Liver (tissue), 9 donors: ENCODE measurements around the gene PLPP4. TPM values are rescaled to one million over a fixed set of nuclear protein-coding genes. Genes with fewer than 3 reads are reported as not detected.

Source experiments
- DNase-seq: peaks from one replicate; pipeline ENCODE4 v3.0.0-alpha.2; 2017; ENCODE audit warnings: low spot score
- H3K27ac ChIP-seq, 2 donors: one replicate each; pipeline ENCODE4 v1.7.0; 2013; ENCODE audit warnings: inconsistent platforms in 2 of 2, low read length in 2 of 2, control low read depth in 1 of 2, low read depth in 1 of 2, mild to moderate bottlenecking in 1 of 2
- H3K27me3 ChIP-seq, 4 donors: one replicate each; pipeline versions ENCODE4 v1.6.1 to v1.7.0; 2013; ENCODE audit warnings: low read length in 3 of 4, inconsistent platforms in 1 of 4, mild to moderate bottlenecking in 1 of 4, moderate library complexity in 1 of 4; ENCODE audit not compliant: control insufficient read depth in 4 of 4, insufficient read depth in 4 of 4
- H3K36me3 ChIP-seq, 4 donors: one replicate each; pipeline versions ENCODE4 v1.6.1 to v1.7.0; 2013; ENCODE audit warnings: low read length in 3 of 4, mild to moderate bottlenecking in 3 of 4, low read depth in 1 of 4, moderate library complexity in 1 of 4; ENCODE audit not compliant: control insufficient read depth in 4 of 4, insufficient read depth in 3 of 4
- H3K4me1 ChIP-seq, 4 donors: one replicate each; pipeline versions ENCODE4 v1.6.1 to v1.7.0; 2013; ENCODE audit warnings: low read length in 3 of 4, mild to moderate bottlenecking in 3 of 4, moderate library complexity in 1 of 4; ENCODE audit not compliant: control insufficient read depth in 4 of 4, insufficient read depth in 4 of 4
- H3K4me3 ChIP-seq, 3 donors: one replicate each; pipeline versions ENCODE4 v1.6.1 to v1.7.0; 2013; ENCODE audit warnings: low read length in 3 of 3, control low read depth in 1 of 3, low read depth in 1 of 3, mild to moderate bottlenecking in 1 of 3
- H3K9ac ChIP-seq, 2 donors: one replicate each; pipeline ENCODE4 v1.7.0; 2013; ENCODE audit warnings: low read length in 2 of 2, mild to moderate bottlenecking in 2 of 2, moderate library complexity in 2 of 2, control low read depth in 1 of 2, low read depth in 1 of 2
- H3K9me3 ChIP-seq, 4 donors: one replicate each; pipeline versions ENCODE4 v1.6.1 to v1.7.0; 2013; ENCODE audit warnings: low read length in 3 of 4; ENCODE audit not compliant: control insufficient read depth in 4 of 4
- EGR1 ChIP-seq, 2 donors: IDR thresholded peaks; 2 replicates each; pipeline ENCODE4 v1.6.1; 2016 to 2018; ENCODE audit warnings: antibody characterized with exemption in 2 of 2, low read depth in 2 of 2
- FOXA1 ChIP-seq: IDR thresholded peaks from 2 replicates; pipeline ENCODE4 v1.6.1; 2016; ENCODE audit warnings: antibody characterized with exemption
- FOXA2 ChIP-seq: IDR thresholded peaks from 2 replicates; pipeline ENCODE4 v1.6.1; 2016; ENCODE audit warnings: antibody characterized with exemption
- GABPA ChIP-seq, 2 donors: IDR thresholded peaks in 1 of 2; conservative IDR thresholded peaks in 1 of 2; 2 replicates each; pipeline ENCODE4 v1.6.1; 2016; ENCODE audit warnings: antibody characterized with exemption in 2 of 2, mild to moderate bottlenecking in 1 of 2, moderate library complexity in 1 of 2
- HNF4A ChIP-seq, 2 donors: conservative IDR thresholded peaks; 2 replicates each; pipeline ENCODE4 v1.6.1; 2016; ENCODE audit warnings: antibody characterized with exemption in 2 of 2, mild to moderate bottlenecking in 2 of 2
- HNF4G ChIP-seq: IDR thresholded peaks from 2 replicates; pipeline ENCODE4 v1.6.1; 2016; ENCODE audit warnings: antibody characterized with exemption
- JUND ChIP-seq, 2 donors: IDR thresholded peaks; 2 replicates each; pipeline ENCODE4 v1.6.1; 2016; ENCODE audit warnings: antibody characterized with exemption in 2 of 2
- NR2F2 ChIP-seq: IDR thresholded peaks from 2 replicates; pipeline ENCODE4 v1.6.1; 2016; ENCODE audit warnings: antibody characterized with exemption
- RAD21 ChIP-seq, 2 donors: IDR thresholded peaks; 2 replicates each; pipeline ENCODE4 v1.6.1; 2016; ENCODE audit warnings: antibody characterized with exemption in 2 of 2, mild to moderate bottlenecking in 2 of 2
- RXRA ChIP-seq, 2 donors: IDR thresholded peaks; 2 replicates each; pipeline ENCODE4 v1.6.1; 2017 to 2018; ENCODE audit warnings: antibody characterized with exemption in 2 of 2, mild to moderate bottlenecking in 1 of 2
- SP1 ChIP-seq: IDR thresholded peaks from 2 replicates; pipeline ENCODE4 v1.6.1; 2018; ENCODE audit warnings: antibody characterized with exemption, mild to moderate bottlenecking
- YY1 ChIP-seq: IDR thresholded peaks from 2 replicates; pipeline ENCODE4 v1.6.1; 2016; ENCODE audit warnings: antibody characterized with exemption, mild to moderate bottlenecking
- WGBS: extraction: QIAGEN DNeasy Blood & Tissue Kit; methylation state at CpG from one replicate; pipeline ENCODE4 v1.1.7; 2013; 5-methylcytosine and 5-hydroxymethylcytosine counted together
- polyA plus RNA-seq, 2 donors: library from polyadenylated mRNA; stranded (reverse) in 1 of 2; unstranded in 1 of 2; fragments of 200-250 nt in 1 of 2; fragments of >200 nt in 1 of 2; fragmentation: Nextera tagmentation in 1 of 2; extraction: Ambion mirVana in 1 of 2; gene quantifications; one replicate each; pipeline versions ENCODE4 v1.2.1 to v1.2.3, GENCODE V29; 2013 to 2015
- total RNA-seq, 2 donors: library from RNA; depleted of rRNA; stranded (reverse); fragments of >200 nt; gene quantifications; one replicate each; pipeline ENCODE4 v1.2.3, GENCODE V29; 2014
- TF ChIP-seq, protein P1 (sequence below): IDR thresholded peaks from 2 replicates; pipeline ENCODE4 v1.6.1; 2016; ENCODE audit warnings: antibody characterized with exemption
- TF ChIP-seq, protein P2 (sequence below): fragments of 150-350 bp; IDR thresholded peaks from 2 replicates; pipeline ENCODE4 v1.5.1; 2017; ENCODE audit warnings: improper control_type of control experiment, low read depth, low read length; ENCODE audit not compliant: missing input control
- TF ChIP-seq, protein P3 (sequence below): IDR thresholded peaks from 2 replicates; pipeline ENCODE4 v1.6.1; 2016; ENCODE audit warnings: antibody characterized with exemption
- TF ChIP-seq, protein P4 (sequence below): IDR thresholded peaks from 2 replicates; pipeline ENCODE4 v1.6.1; 2016; ENCODE audit warnings: antibody characterized with exemption
- TF ChIP-seq, protein P5 (sequence below): IDR thresholded peaks from 2 replicates; pipeline ENCODE4 v1.6.1; 2016; ENCODE audit warnings: antibody characterized with exemption, mild to moderate bottlenecking
- donor health status: healthy.
- donor health status: healthy.
- donor health status: healthy.
- donor health status: healthy.
- donor health status: healthy.

The PLPP4 gene
- total and polyA plus RNA-seq, 4 donors, result 0.14 to 2.8 (median 0.93) TPM

DNA sequence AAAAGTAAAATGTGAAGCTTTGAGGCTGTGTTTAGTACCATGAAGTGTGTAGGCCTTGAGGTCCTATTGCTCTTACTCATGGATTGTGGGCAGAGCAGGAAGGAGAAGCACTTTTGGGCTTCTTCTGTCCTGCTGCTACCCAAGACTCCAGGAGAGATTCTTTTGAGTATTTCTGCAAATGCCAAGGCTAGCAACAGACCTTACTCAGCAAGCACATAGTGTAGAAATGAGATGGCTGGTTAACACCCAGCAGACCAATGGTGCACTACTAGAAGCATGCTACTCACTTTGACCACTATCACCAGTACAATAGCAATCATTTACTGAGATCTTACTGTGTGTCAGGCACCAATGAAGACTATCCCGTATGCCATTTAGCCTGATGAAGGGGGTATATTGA lies 3.2 kb downstream of the PLPP4 start (continued):
- TF ChIP-seq, protein P1, sequence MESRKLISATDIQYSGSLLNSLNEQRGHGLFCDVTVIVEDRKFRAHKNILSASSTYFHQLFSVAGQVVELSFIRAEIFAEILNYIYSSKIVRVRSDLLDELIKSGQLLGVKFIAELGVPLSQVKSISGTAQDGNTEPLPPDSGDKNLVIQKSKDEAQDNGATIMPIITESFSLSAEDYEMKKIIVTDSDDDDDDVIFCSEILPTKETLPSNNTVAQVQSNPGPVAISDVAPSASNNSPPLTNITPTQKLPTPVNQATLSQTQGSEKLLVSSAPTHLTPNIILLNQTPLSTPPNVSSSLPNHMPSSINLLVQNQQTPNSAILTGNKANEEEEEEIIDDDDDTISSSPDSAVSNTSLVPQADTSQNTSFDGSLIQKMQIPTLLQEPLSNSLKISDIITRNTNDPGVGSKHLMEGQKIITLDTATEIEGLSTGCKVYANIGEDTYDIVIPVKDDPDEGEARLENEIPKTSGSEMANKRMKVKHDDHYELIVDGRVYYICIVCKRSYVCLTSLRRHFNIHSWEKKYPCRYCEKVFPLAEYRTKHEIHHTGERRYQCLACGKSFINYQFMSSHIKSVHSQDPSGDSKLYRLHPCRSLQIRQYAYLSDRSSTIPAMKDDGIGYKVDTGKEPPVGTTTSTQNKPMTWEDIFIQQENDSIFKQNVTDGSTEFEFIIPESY, result no peak
- no peak for TF ChIP-seq NR2F2
- TF ChIP-seq, protein P2, sequence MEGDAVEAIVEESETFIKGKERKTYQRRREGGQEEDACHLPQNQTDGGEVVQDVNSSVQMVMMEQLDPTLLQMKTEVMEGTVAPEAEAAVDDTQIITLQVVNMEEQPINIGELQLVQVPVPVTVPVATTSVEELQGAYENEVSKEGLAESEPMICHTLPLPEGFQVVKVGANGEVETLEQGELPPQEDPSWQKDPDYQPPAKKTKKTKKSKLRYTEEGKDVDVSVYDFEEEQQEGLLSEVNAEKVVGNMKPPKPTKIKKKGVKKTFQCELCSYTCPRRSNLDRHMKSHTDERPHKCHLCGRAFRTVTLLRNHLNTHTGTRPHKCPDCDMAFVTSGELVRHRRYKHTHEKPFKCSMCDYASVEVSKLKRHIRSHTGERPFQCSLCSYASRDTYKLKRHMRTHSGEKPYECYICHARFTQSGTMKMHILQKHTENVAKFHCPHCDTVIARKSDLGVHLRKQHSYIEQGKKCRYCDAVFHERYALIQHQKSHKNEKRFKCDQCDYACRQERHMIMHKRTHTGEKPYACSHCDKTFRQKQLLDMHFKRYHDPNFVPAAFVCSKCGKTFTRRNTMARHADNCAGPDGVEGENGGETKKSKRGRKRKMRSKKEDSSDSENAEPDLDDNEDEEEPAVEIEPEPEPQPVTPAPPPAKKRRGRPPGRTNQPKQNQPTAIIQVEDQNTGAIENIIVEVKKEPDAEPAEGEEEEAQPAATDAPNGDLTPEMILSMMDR, result no peak

DNA sequence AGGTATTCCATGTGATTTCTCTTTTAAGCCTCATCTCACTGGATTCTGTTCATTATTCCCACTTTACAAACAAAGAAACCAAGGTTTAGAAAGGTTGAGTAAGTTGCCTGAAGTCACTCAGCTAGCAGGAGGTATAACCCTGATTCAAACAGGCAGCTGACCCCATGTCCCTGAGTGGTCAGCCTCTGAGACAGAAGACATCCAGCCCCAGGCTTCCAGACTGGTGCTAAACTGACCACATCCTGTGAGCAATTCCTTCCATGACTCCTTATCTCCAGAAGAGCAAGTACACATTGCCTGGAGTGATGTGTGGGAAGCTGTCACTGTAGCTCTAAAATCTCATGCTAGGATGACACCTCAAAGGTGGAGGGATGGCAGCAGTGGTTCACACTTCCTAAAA lies 3.7 kb downstream of the PLPP4 start:
- Histone ChIP-seq H3K27me3 (peaks cover 0 to 6% (median 2%) of the 10 kb centered on the region in 4 donors), H3K4me1 (peaks cover 0 to 14% (median 11%) of the 10 kb centered on the region in 4 donors), H3K4me3 (no peak overlapping the region), H3K27ac (no peak overlapping the region), H3K36me3 (no peaks in the 10 kb centered on the region), H3K9ac (no peak overlapping the region), H3K9me3 (no peaks in the 10 kb centered on the region)
- DNase-seq, result no peak
- TF ChIP-seq, protein P3, sequence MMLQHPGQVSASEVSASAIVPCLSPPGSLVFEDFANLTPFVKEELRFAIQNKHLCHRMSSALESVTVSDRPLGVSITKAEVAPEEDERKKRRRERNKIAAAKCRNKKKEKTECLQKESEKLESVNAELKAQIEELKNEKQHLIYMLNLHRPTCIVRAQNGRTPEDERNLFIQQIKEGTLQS, result no peak
- TF ChIP-seq GABPA (IDR thresholded peaks at IDR 0.05 in 1 of 2, conservative IDR thresholded peaks at IDR 0.05 in 1 of 2), result no peak
- TF ChIP-seq EGR1 (IDR thresholded peaks at IDR 0.05; ENCODE audit: low read depth in 2 of 2), result no peak
- TF ChIP-seq, protein P4, sequence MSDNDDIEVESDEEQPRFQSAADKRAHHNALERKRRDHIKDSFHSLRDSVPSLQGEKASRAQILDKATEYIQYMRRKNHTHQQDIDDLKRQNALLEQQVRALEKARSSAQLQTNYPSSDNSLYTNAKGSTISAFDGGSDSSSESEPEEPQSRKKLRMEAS, result no peak
- TF ChIP-seq RAD21 (IDR thresholded peaks at IDR 0.05), result no peak
- no peak for TF ChIP-seq YY1
- peak; percentile 26 to 41 for TF ChIP-seq JUND (IDR thresholded peaks at IDR 0.05)

DNA sequence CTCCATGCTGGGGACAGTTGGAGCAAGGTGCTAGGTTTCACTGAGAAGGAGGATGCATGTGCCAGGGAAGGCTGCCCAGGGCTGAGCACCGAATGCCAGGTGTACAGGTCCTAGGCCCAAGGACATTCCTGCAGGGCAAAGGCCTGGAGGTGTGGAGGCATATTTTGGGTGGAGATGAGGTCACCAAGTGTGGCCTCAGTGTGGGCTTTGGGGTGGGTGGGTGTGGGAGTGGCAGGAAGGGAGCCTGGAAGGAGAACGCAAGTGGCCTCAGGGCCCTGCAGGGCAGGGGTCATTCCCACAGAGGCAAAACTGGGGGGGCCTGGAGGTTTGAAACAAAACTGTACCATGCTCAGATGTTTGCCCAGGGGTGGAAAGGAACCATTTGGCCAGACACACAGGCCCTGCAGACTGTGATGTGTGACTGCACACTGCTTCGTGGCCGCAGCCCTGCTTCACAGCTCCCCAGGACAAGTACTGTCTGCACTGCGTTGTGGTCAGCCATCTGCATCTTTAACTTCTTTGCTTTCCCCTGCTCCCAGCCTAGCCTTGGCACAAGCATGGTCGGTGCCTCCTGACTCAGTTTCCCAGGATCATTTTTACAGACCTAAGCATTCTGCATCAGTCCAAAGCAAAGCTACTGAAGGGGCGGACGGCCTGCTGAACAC lies 5.1 kb downstream of the PLPP4 start:
- Histone ChIP-seq H3K36me3 (no peaks in the 10 kb centered on the region), H3K9me3 (no peaks in the 10 kb centered on the region), H3K4me3 (no peak overlapping the region), H3K27me3 (peaks cover 0 to 6% (median 2%) of the 10 kb centered on the region in 4 donors), H3K4me1 (peaks cover 0 to 6% (median 5%) of the 10 kb centered on the region in 4 donors), H3K27ac (no peak overlapping the region), H3K9ac (no peak overlapping the region)
- WGBS, result 91% methylated on average over 8 of the region's 8 CpGs
- DNase-seq, result no peak
- no peak for TF ChIP-seq FOXA1
- no peak for TF ChIP-seq NR2F2
- TF ChIP-seq, protein P4, result no peak
- no peak for TF ChIP-seq SP1
- TF ChIP-seq, protein P5, sequence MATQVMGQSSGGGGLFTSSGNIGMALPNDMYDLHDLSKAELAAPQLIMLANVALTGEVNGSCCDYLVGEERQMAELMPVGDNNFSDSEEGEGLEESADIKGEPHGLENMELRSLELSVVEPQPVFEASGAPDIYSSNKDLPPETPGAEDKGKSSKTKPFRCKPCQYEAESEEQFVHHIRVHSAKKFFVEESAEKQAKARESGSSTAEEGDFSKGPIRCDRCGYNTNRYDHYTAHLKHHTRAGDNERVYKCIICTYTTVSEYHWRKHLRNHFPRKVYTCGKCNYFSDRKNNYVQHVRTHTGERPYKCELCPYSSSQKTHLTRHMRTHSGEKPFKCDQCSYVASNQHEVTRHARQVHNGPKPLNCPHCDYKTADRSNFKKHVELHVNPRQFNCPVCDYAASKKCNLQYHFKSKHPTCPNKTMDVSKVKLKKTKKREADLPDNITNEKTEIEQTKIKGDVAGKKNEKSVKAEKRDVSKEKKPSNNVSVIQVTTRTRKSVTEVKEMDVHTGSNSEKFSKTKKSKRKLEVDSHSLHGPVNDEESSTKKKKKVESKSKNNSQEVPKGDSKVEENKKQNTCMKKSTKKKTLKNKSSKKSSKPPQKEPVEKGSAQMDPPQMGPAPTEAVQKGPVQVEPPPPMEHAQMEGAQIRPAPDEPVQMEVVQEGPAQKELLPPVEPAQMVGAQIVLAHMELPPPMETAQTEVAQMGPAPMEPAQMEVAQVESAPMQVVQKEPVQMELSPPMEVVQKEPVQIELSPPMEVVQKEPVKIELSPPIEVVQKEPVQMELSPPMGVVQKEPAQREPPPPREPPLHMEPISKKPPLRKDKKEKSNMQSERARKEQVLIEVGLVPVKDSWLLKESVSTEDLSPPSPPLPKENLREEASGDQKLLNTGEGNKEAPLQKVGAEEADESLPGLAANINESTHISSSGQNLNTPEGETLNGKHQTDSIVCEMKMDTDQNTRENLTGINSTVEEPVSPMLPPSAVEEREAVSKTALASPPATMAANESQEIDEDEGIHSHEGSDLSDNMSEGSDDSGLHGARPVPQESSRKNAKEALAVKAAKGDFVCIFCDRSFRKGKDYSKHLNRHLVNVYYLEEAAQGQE, result no peak
- no peak for TF ChIP-seq HNF4A (conservative IDR thresholded peaks at IDR 0.05)
- no peak for TF ChIP-seq RXRA (IDR thresholded peaks at IDR 0.05)
- TF ChIP-seq HNF4G, result no peak
- TF ChIP-seq FOXA2, result no peak
- TF ChIP-seq, protein P2, result no peak
- TF ChIP-seq JUND (IDR thresholded peaks at IDR 0.05), result no peak
